SU-DHL-6 (cell line): Measurements from ENCODE around the gene LMNA.
"Not testable (repeated sequence)": the region's sequence is repeated elsewhere in the genome, so short reads cannot be mapped to it uniquely, and the experiment has no call there.

ENCODE experiments used
- H2AFZ ChIP-seq: fragments of 200-600 bp; sonication (generic); 2 replicates; pipeline ENCODE4 v1.6.1; 2014; ENCODE audit warnings: low read depth, mild to moderate bottlenecking, moderate library complexity, mixed read lengths, antibody characterized with exemption, low read length; ENCODE audit not compliant: severe bottlenecking
- H3F3A ChIP-seq: fragments of 200-600 bp; shearing (Covaris generic); 2 replicates; pipeline ENCODE4 v1.6.0; 2016; ENCODE audit warnings: antibody characterized with exemption, mild to moderate bottlenecking; ENCODE audit not compliant: insufficient read depth
- H3K27ac ChIP-seq: fragments of 200-600 bp; sonication (generic); 2 replicates; pipeline ENCODE4 v1.5.1; 2016; ENCODE audit warnings: low read depth, mild to moderate bottlenecking, low read length, moderate library complexity, mixed read lengths
- H3K27me3 ChIP-seq: fragments of 200-600 bp; sonication (generic), shearing (Covaris generic); 2 replicates; pipeline ENCODE4 v1.6.0; 2014; ENCODE audit warnings: mild to moderate bottlenecking, low read length
- H3K36me3 ChIP-seq: fragments of 200-600 bp; sonication (generic); 2 replicates; pipeline ENCODE4 v1.6.1; 2014; ENCODE audit warnings: mild to moderate bottlenecking, low read length, mixed read lengths
- H3K4me2 ChIP-seq: fragments of 300-600, 200-600 bp; shearing (Covaris generic), sonication (generic); 2 replicates; pipeline ENCODE4 v1.6.0; 2014; ENCODE audit warnings: low read length, low read depth, mild to moderate bottlenecking; ENCODE audit not compliant: poor library complexity, severe bottlenecking
- H3K4me3 ChIP-seq: fragments of 200-600 bp; sonication (generic); 2 replicates; pipeline ENCODE4 v1.5.1; 2014; ENCODE audit warnings: antibody characterized with exemption, low read length, mild to moderate bottlenecking, mixed read lengths; ENCODE audit not compliant: insufficient read depth, poor library complexity, severe bottlenecking
- H3K79me2 ChIP-seq: fragments of 200-600 bp; sonication (generic); 2 replicates; pipeline ENCODE4 v1.6.1; 2014; ENCODE audit warnings: mild to moderate bottlenecking, low read length, moderate library complexity; ENCODE audit not compliant: insufficient read depth
- H3K9ac ChIP-seq: fragments of 200-600 bp; sonication (generic); 2 replicates; pipeline ENCODE4 v1.7.0; 2014; ENCODE audit warnings: mild to moderate bottlenecking, low read length
- H3K9me2 ChIP-seq: fragments of 200-600 bp; sonication (generic); replicated peaks from 2 replicates; pipeline ENCODE4 v1.6.1; 2014; ENCODE audit warnings: low read length; ENCODE audit not compliant: insufficient read depth
- H3K9me3 ChIP-seq: fragments of 200-600 bp; sonication (generic); 2 replicates; pipeline ENCODE4 v1.6.1; 2014; ENCODE audit warnings: low read length, mixed read lengths; ENCODE audit not compliant: insufficient read depth
- H4K20me1 ChIP-seq: fragments of 200-600 bp; sonication (generic); 2 replicates; pipeline ENCODE4 v1.6.1; 2014; ENCODE audit warnings: low read depth, mild to moderate bottlenecking, antibody characterized with exemption, low read length, moderate library complexity, mixed read lengths
- EZH2phosphoT487 ChIP-seq: fragments of 200-600 bp; sonication (generic), shearing (Covaris generic); conservative IDR thresholded peaks from 2 replicates; pipeline ENCODE4 v1.6.1; 2018; ENCODE audit warnings: mild to moderate bottlenecking, antibody characterized with exemption, low read length, moderate library complexity, mixed read lengths
- TF ChIP-seq, protein P1 (sequence below): fragments of 200-600 bp; sonication (generic); IDR thresholded peaks from one replicate; pipeline ENCODE4 v1.5.1; 2017; ENCODE audit warnings: antibody characterized with exemption, mild to moderate bottlenecking, low read length, moderate library complexity; ENCODE audit not compliant: insufficient read depth, poor library complexity, severe bottlenecking

LMNA gene

DNA sequence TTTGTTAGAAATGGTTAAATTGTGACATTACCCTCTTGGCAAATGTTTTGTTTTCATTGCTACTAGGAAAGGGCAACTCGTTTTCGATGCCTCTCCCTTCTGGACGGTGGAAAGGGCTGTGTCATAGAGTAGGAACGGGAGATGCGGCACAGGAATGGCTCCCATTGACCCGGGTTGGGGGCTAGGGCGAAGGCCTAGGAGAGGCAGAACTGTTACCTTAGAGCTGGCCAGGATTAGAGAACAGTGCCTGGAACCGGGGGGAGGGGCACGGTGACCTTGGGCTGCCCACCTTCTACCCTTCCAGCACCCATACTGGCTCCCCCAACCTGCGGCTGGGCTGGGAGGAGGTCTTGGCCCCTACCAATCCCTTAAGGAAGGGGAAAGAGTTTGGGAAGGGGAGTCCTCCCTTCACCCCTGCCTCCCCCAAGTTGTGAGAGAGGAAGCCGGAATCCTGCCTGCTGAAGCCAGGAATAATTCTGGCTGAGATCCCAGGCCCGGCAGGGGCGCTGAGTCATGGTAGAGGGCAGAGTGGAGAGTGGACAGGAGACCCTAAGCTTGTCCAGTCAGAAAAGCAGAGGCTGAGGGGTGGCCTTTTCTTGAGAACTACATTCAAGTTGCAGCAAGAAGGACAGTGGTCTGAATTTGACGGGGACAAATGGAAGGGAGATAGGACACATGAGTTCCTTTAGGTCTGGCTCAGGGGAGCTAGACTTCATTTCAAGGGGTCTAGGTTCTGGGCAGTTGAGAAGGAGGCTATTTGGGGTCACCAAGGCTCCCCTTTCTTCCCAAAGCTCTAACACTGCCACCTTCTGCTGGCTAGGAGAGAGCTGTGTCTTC lies 8.2 kb downstream of the LMNA start:
- H2AFZ ChIP-seq: no peak overlapping the region
- H3K4me3 ChIP-seq: no peak overlapping the region
- no peak overlapping the region for H3K27ac ChIP-seq
- TF ChIP-seq, protein P1, sequence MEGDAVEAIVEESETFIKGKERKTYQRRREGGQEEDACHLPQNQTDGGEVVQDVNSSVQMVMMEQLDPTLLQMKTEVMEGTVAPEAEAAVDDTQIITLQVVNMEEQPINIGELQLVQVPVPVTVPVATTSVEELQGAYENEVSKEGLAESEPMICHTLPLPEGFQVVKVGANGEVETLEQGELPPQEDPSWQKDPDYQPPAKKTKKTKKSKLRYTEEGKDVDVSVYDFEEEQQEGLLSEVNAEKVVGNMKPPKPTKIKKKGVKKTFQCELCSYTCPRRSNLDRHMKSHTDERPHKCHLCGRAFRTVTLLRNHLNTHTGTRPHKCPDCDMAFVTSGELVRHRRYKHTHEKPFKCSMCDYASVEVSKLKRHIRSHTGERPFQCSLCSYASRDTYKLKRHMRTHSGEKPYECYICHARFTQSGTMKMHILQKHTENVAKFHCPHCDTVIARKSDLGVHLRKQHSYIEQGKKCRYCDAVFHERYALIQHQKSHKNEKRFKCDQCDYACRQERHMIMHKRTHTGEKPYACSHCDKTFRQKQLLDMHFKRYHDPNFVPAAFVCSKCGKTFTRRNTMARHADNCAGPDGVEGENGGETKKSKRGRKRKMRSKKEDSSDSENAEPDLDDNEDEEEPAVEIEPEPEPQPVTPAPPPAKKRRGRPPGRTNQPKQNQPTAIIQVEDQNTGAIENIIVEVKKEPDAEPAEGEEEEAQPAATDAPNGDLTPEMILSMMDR: no peak
- no peak for TF ChIP-seq EZH2phosphoT487
- H3K36me3 ChIP-seq: no peaks in the 10 kb centered on the region
- no peaks in the 10 kb centered on the region for H3K9me2 ChIP-seq
- H3K79me2 ChIP-seq: no peaks in the 10 kb centered on the region
- H3K27me3 ChIP-seq: no peaks in the 10 kb centered on the region
- no peaks in the 10 kb centered on the region for H3F3A ChIP-seq
- H4K20me1 ChIP-seq: no peaks in the 10 kb centered on the region
- no peak overlapping the region for H3K4me2 ChIP-seq
- H3K9ac ChIP-seq: no peak overlapping the region
- H3K9me3 ChIP-seq: no peaks in the 10 kb centered on the region

DNA sequence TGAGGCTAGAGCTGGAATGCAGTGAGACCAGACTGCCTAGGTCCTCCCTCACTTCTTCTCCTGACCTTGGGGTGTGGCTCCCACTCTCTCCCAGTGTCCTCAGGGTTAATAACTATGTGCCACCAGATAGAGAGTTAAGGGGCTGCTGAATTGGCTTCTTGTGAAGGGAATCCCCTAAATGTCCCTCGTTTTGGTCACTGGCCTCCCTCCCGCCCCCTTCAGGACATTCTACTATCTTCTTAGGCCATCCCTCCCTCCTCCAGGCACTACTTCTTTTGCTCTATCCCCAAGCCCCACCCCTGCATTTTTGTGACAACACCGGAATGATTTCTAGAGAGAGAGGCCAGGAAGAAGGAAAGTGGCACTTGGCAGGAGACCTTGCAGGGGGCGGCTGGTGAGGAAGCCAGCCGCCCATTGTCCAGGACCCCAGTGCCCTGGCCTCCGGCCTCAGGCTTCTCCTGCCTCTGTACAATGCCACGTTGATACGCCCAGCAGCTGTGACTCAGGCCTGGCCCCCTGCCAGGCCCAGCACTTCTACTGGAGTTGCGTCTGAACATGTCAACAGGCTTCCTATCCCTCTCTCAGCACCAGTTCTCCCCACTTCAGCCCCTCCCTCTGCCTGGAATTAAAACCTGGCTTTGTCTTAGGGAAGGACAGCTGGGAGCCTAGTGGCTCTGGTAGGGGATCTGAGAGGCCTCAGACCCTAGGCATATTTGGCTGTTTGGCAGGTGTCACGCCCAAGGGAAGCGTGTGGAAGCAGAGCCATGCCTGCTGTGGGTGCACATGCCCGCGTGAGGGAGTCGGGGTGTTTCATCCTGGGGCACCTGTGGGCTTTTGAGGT lies 9.1 kb downstream of the LMNA start:
- Histone ChIP-seq H3F3A (no peaks in the 10 kb centered on the region), H2AFZ (no peak overlapping the region), H3K4me2 (no peak overlapping the region), H4K20me1 (no peaks in the 10 kb centered on the region), H3K4me3 (no peak overlapping the region), H3K79me2 (no peaks in the 10 kb centered on the region), H3K9ac (no peak overlapping the region), H3K27me3 (no peaks in the 10 kb centered on the region), H3K9me2 (no peaks in the 10 kb centered on the region), H3K9me3 (no peaks in the 10 kb centered on the region), H3K36me3 (no peaks in the 10 kb centered on the region), H3K27ac (no peak overlapping the region)
- TF ChIP-seq, protein P1: no peak
- no peak for TF ChIP-seq EZH2phosphoT487

DNA sequence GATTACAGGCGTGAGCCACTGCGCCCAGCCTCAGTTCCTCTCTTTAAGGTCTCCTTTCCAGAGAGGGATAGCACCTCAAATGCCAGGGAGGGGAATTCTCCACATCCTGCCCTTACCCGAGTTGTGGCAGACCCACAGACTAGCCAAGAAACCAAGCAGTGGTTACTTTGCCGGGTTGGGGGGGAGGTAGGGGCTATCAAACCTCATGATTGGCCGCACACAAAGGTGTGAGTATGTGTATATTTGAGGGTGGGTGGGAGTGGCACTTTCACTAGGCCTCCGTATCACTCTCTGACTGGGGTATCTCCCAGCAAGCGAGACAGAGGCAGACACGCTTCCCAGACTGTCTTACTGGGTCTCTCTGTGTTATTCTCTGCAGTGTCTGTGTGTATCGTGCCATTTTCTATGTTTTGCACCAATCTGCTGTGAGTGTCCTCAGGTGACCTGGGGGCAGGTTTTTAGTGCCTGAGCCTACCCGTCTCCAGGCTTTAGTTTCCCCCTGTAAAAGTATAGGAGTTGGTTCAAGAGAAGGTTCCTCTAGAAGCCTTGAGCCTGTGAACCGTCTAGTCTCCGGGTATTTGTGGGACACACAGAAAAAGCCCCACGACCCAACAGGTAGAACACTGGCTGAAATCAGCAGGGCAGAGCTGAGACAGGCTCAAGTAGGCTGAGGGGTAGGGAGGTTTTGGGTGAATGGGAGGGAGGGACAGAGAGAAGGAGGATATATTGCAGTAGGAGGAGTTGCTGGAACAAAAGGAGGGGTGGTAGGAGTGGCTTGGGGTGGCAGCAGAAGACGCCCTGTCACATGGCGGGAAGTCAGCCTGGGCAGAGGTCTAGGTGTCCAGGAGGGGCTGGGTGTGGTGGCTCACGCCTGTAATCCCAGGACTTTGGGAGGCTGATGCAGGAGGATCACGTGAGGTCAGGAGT lies 10.3 kb downstream of the LMNA start:
- H3K27me3 ChIP-seq: no peaks in the 10 kb centered on the region
- H3K4me3 ChIP-seq: no peak overlapping the region
- TF ChIP-seq, protein P1: no peak
- TF ChIP-seq EZH2phosphoT487: no peak
- H4K20me1 ChIP-seq: no peaks in the 10 kb centered on the region
- no peak overlapping the region for H3K9ac ChIP-seq
- no peak overlapping the region for H3K4me2 ChIP-seq
- H3K27ac ChIP-seq: no peak overlapping the region
- H3K36me3 ChIP-seq: no peaks in the 10 kb centered on the region
- H2AFZ ChIP-seq: no peak overlapping the region
- no peaks in the 10 kb centered on the region for H3K9me2 ChIP-seq
- no peaks in the 10 kb centered on the region for H3F3A ChIP-seq
- no peaks in the 10 kb centered on the region for H3K79me2 ChIP-seq
- H3K9me3 ChIP-seq: no peaks in the 10 kb centered on the region

DNA sequence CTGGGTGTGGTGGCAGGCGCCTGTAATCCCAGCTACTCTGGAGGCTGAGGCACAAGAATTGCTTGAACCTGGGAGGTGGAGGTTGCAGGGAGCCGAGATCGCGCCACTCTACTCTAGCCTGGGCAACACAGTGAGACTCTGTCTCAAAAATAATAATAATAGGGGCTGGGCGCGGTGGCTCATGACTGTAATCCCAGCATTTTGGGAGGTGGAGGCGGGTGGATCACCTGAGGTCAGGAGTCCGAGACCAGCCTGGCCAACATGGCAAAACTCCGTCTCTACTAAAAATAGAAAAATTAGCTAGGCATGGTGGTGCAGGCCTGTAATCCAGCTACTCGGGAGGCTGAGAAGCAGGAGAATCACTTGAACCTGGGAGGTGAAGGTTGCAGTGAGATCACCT lies 11.0 kb downstream of the LMNA start:
- H3K36me3 ChIP-seq, H3K9me2 ChIP-seq, H3K4me2 ChIP-seq, H3K27ac ChIP-seq, H3F3A ChIP-seq, H3K9ac ChIP-seq, H3K27me3 ChIP-seq, H3K4me3 ChIP-seq, H3K79me2 ChIP-seq, H4K20me1 ChIP-seq, H3K9me3 ChIP-seq, H2AFZ ChIP-seq: not testable (repeated sequence)
